DND-41 (cell line): ENCODE measurements around the gene POU5F2.

ENCODE experiments used
- EZH2 ChIP-seq: IDR thresholded peaks from 3 replicates; pipeline ENCODE4 v1.6.1; 2012; ENCODE audit warnings: borderline replicate concordance, low read depth, mild to moderate bottlenecking, moderate library complexity, low read length, inconsistent platforms; ENCODE audit not compliant: severe bottlenecking
- TF ChIP-seq, protein P1 (sequence below): IDR thresholded peaks from 2 replicates; pipeline ENCODE4 v1.5.1; 2012; ENCODE audit warnings: borderline replicate concordance, low read length, moderate library complexity, mild to moderate bottlenecking; ENCODE audit not compliant: poor library complexity, severe bottlenecking; ENCODE audit errors: extremely low read depth

DNA sequence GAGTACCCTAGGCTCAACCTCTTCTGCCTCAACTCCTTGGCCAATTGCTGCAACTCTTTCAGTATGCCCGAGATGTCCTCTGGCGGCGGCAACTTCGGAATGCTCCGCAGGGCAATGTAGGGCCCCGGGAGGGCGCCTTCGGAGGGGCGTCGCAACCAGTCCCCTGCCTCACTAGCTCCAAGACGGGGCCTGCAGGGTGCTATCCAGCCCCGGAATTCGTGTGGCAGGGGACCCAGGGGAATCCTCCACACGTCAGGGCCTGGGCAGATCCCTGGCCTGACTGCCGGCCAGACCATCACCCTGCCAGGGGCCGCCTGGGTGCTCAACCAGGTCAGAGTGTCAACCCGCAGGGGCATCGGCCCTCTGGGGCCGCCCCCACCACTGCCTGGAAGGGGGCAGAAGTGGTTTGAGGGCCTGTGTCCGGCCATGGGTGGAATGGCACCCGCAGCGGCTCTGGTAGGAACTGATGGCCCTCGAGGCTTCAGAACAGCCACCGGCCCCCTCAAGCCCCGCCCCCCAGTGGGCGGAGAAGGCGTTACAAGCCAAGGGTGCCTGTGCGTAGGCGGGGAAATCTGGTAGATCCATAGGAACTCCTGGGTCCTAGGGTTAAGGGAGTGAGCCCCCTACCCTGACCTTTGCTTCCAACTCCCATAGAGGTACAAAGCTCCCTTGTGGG, at the start of gene POU5F2:
- TF ChIP-seq, protein P1, sequence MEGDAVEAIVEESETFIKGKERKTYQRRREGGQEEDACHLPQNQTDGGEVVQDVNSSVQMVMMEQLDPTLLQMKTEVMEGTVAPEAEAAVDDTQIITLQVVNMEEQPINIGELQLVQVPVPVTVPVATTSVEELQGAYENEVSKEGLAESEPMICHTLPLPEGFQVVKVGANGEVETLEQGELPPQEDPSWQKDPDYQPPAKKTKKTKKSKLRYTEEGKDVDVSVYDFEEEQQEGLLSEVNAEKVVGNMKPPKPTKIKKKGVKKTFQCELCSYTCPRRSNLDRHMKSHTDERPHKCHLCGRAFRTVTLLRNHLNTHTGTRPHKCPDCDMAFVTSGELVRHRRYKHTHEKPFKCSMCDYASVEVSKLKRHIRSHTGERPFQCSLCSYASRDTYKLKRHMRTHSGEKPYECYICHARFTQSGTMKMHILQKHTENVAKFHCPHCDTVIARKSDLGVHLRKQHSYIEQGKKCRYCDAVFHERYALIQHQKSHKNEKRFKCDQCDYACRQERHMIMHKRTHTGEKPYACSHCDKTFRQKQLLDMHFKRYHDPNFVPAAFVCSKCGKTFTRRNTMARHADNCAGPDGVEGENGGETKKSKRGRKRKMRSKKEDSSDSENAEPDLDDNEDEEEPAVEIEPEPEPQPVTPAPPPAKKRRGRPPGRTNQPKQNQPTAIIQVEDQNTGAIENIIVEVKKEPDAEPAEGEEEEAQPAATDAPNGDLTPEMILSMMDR, result peak; percentile 25
- no peak for TF ChIP-seq EZH2
